SH-SY5Y (cell line): Measurements from ENCODE around the gene CPED1.

Experiments
- GATA2 ChIP-seq: IDR thresholded peaks from 2 replicates; pipeline ENCODE4 v1.6.1; 2011; ENCODE audit warnings: mild to moderate bottlenecking, low read depth, low read length
- GATA3 ChIP-seq: IDR thresholded peaks from 2 replicates; pipeline ENCODE4 v1.6.1; 2011; ENCODE audit warnings: low read depth, mild to moderate bottlenecking, low read length, moderate library complexity

DNA sequence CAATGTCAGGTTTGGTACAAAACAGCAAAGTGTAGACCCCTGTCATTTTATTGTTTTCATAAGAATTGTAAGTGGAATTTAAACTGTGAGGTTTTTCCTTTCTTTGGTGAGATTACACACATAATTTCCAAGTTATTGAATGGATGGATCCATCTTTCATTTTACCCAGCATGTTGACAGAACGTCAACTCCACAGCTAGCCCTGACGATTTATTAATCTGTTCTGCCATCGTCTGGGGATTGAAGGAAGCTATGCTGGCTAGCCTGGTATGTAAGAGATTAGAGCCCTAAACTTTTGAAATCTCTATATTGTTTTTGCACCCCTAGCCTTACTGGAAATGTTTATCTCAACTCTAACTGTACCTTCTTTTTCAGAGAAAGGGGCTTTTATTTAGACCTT is 348.9 kb downstream of the CPED1 start:
- TF ChIP-seq GATA2 (no peak), GATA3 (no peak)
